Measurements from ENCODE around the gene FANCI. TPM values are rescaled to one million over a fixed set of nuclear protein-coding genes. Genes with fewer than 3 reads are reported as not detected.

The FANCI gene
- total and polyA plus RNA-seq, 5 experiments from 2014 or later = 3.1 to 9.4 (median 4.9) TPM

DNA sequence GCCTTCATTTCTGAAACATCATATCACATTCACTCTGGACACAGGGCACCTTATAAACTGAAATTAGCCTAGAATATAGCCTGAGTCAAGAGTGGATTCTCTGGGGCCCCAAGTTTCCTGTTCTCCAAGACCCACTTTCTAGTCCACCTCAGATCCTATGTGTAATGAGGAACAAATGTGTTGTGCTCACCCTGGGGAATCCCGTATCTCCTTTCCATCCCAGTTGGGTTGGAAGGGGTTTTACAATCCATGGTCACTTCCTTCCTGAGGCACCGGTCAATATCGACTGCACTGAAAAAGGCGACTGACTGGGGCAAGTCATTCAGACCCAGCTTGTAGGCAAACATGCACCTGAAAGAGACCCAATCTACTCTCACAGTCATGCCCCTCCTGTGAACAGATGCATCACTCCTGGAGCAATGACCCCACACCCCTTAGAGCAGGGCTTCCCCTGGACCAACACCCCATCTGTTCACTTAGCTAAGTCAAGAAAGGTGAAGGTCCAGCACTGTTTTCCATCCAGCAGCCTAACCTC is 73.5 kb downstream of the FANCI start:
- H3K36me3 Mint-ChIP-seq = peaks cover 4 to 85% (median 16%) of the 10 kb centered on the region in 3 donors

DNA sequence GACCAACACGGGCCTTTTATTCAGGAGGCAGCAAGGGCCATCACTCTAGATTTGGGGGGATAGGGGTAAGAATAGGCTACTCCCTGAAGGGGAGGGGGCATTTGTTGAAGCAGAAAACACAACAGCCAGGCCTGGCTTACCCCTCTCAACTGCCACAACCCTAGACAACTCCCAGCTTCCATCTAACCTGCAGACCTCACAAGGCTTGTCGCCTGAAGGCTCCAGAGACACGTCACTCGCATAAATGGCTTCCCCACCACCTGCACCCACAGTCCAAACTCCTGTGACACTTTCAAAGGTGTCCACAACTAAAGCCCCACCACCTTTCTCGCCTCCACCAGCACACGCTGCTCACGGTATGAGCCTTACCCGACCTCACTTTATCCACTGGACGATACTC is 75.9 kb downstream of the FANCI start:
- peaks cover 0 to 32% (median 16%) of the 10 kb centered on the region in 4 donors for H3K4me1 Mint-ChIP-seq
- DNase-seq (no peak), ATAC-seq (no peak)
- H3K9me3 Mint-ChIP-seq = no peaks in the 10 kb centered on the region
- H3K4me3 Mint-ChIP-seq = no peak overlapping the region
- H3K36me3 Mint-ChIP-seq = peaks cover 4 to 96% (median 26%) of the 10 kb centered on the region in 3 donors
- no peaks in the 10 kb centered on the region for H3K27me3 Mint-ChIP-seq
- peak overlapping the region in 4 of 10 donors; percentile 24 to 76 (median 62) for H3K27ac Mint-ChIP-seq
- POLR2A ChIA-PET = interaction anchor here (0.6 to 2.3 kb wide), 2 partner anchors 15 to 35 kb away, joined by 4 to 7 read pairs; partner anchors contain the start of gene POLG

More for the DNA sequence above, 73.5 kb downstream of the FANCI start:
- H3K27ac Mint-ChIP-seq = peak overlapping the region in 3 of 10 donors; percentile 4 to 26 (median 21)
- POLR2A ChIA-PET = interaction anchor here (0.8 kb wide), 1 partner anchor 12 kb away, joined by 3 read pairs; no protein-coding TSS in a partner anchor
- no peaks in the 10 kb centered on the region for H3K27me3 Mint-ChIP-seq
- DNase-seq (no peak), ATAC-seq (no peak)
- no peak overlapping the region for H3K4me3 Mint-ChIP-seq
- no peaks in the 10 kb centered on the region for H3K9me3 Mint-ChIP-seq
- H3K4me1 Mint-ChIP-seq = peaks cover 4 to 32% (median 12%) of the 10 kb centered on the region in 4 donors

GRCh38 chr15:89320200-89320599 is 76.4 kb downstream of the FANCI start:
- peak overlapping the region in 4 of 10 donors; percentile 32 to 76 (median 60) for H3K27ac Mint-ChIP-seq
- peaks cover 0 to 28% (median 16%) of the 10 kb centered on the region in 4 donors for H3K4me1 Mint-ChIP-seq
- no peak overlapping the region for H3K4me3 Mint-ChIP-seq
- H3K36me3 Mint-ChIP-seq = peaks cover 4 to 96% (median 28%) of the 10 kb centered on the region in 3 donors
- POLR2A ChIA-PET = interaction anchor here (0.6 to 2.3 kb wide), 2 partner anchors 15 to 34 kb away, joined by 4 to 7 read pairs; partner anchors contain the start of gene POLG
- H3K27me3 Mint-ChIP-seq = no peaks in the 10 kb centered on the region
- ATAC-seq (no peak), DNase-seq (no peak)
- H3K9me3 Mint-ChIP-seq = no peaks in the 10 kb centered on the region

DNA sequence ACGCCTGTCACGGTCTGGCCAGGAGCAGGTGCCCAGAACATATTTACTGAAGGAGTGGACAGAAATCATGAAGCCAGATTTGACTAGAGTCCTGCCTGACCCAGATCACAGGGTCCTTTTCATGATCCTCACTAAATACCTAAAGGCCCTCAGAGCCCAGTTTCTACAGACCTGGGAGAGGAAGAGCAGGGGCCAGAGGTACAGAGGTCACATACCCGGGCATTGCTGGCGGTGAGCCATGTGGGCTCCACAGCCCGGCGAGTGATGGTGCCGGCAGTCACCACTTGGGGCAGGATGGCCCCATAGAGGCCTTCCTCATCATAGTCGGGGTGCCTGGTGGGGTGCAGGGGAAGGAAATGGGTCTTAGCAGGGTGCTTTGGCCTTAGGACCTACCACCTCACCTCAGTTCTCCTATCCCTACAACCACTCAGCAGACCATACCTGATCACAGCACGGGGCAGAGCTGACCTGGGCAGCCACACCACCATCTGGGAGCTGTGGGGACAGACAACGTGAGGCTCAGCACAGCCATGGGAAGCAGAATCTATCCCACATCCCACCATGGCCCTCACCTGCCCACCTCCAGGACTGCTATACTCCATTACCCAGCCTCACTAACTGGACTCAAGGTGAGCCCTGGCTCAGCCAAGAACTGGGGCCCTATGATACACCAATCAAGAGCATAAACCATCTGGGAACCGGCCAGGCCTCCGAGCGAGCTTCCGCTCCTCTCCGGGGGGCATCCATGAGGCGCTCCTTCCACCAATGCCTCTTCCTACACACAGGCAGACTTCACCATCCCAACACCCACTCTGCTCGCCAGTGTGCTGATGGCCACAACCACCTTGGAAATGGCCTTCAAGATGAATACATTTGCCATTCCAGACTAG is 78.0 kb downstream of the FANCI start:
- POLR2A ChIA-PET = interaction anchor here (0.7 to 2.3 kb wide), 2 partner anchors 12 to 13 kb away, joined by 3 to 7 read pairs; partner anchors contain the start of gene POLG
- H3K27ac Mint-ChIP-seq = peak overlapping the region in 5 of 10 donors; percentile 31 to 72 (median 64)
- peaks cover 0 to 96% (median 28%) of the 10 kb centered on the region in 3 donors for H3K36me3 Mint-ChIP-seq
- H3K27me3 Mint-ChIP-seq = no peaks in the 10 kb centered on the region
- no peak overlapping the region for H3K4me3 Mint-ChIP-seq
- H3K4me1 Mint-ChIP-seq = peaks cover 2 to 17% (median 13%) of the 10 kb centered on the region in 4 donors
- no peak for DNase-seq
- peak in 1 of 2 donors; percentile 39 for ATAC-seq
- no peaks in the 10 kb centered on the region for H3K9me3 Mint-ChIP-seq

GRCh38 chr15:89322822-89323221 is 79.0 kb downstream of the FANCI start:
- Mint-ChIP-seq H3K27me3 (no peaks in the 10 kb centered on the region), H3K4me3 (no peak overlapping the region), H3K27ac (peak overlapping the region in 5 of 10 donors; percentile 17 to 57 (median 22)), H3K36me3 (peaks cover 0 to 96% (median 28%) of the 10 kb centered on the region in 3 donors), H3K4me1 (peaks cover 5 to 24% (median 18%) of the 10 kb centered on the region in 4 donors), H3K9me3 (no peaks in the 10 kb centered on the region)
- ATAC-seq (no peak), DNase-seq (no peak)
- POLR2A ChIA-PET = interaction anchor here (0.7 kb wide), 1 partner anchor 11 kb away, joined by 3 read pairs; no protein-coding TSS in a partner anchor

DNA sequence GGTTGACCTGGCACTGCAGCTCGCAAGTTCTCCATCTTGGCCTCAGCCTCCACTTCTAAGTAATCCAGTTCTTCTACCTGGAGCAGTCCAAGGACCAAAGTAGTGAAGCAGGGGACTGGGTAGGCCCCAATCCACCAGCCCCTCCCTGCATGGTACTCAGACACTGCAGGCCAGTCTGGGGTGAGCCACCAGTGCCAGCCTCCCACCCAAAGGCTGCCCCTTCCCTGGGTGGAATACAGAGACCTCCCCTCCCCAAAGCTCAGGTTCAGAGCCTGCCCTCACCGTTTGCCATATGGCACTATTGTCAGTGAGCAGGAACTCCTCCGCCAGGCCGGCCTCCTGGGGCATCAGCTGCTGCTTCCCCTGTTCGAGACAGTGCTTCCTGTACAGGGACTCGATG is 80.0 kb downstream of the FANCI start:
- Mint-ChIP-seq H3K27ac (peak overlapping the region in 4 of 10 donors; percentile 22 to 73 (median 41)), H3K36me3 (peaks cover 0 to 97% (median 28%) of the 10 kb centered on the region in 3 donors), H3K4me3 (no peak overlapping the region), H3K27me3 (no peaks in the 10 kb centered on the region), H3K9me3 (no peaks in the 10 kb centered on the region), H3K4me1 (peaks cover 14 to 27% (median 21%) of the 10 kb centered on the region in 4 donors)
- ATAC-seq (no peak), DNase-seq (no peak)
- POLR2A ChIA-PET = no interaction called here

- peaks cover 0 to 97% (median 20%) of the 10 kb centered on the region in 3 donors for H3K36me3 Mint-ChIP-seq
- DNase-seq (no peak), ATAC-seq (no peak)
- H3K27me3 Mint-ChIP-seq = no peaks in the 10 kb centered on the region
- peaks cover 15 to 38% (median 28%) of the 10 kb centered on the region in 4 donors for H3K4me1 Mint-ChIP-seq
- H3K4me3 Mint-ChIP-seq = no peak overlapping the region
- H3K27ac Mint-ChIP-seq = peak overlapping the region in 5 of 10 donors; percentile 22 to 75 (median 58)
- no peaks in the 10 kb centered on the region for H3K9me3 Mint-ChIP-seq
- POLR2A ChIA-PET = interaction anchor here (1.2 kb wide), 1 partner anchor 9 kb away, joined by 3 read pairs; no protein-coding TSS in a partner anchor
Observed at GRCh38 chr15:89325039-89325803, 81.4 kb downstream of the FANCI start.

DNA sequence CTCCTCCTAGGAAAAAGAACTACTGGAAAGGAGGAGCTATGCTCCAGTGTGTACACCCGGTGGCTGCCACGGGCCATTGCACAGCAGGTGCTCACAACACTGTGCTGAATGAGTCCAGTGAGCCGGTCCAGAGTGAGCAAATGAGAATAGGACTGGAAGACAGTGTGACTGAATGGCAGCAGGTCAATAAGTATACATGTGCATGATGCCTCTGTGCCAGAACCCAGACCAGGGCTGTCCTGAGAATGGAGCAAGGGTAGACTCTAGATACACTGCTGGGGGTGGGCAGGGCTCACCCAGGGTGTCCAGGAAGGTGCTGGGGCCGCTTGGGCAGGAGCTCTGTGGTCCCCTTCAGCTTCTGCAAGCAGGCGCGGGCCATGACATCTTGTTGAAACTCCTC is 82.5 kb downstream of the FANCI start:
- H3K27ac Mint-ChIP-seq = peak overlapping the region in 3 of 10 donors; percentile 44 to 83 (median 49)

DNA sequence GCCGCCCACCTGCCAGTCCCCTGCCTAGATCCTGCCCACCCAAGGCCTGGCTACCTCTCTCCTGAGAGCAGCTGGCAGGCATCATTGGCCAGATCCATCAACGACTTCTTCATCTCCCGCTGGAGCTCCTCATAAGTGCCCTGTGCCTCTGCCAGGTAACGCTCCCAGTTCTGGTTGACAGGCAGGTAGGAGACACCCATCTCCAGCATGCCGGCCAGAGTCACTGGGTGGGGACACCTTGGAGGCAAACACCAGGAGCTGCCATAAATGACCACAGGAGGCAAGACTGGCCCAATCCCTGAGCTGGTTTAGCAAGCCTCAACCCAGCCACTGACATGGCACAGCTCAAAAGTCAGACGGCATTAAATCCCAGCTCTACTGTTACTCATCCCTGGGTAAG is 83.3 kb downstream of the FANCI start:
- no peaks in the 10 kb centered on the region for H3K9me3 Mint-ChIP-seq
- H3K36me3 Mint-ChIP-seq = peaks cover 0 to 100% (median 21%) of the 10 kb centered on the region in 3 donors
- POLR2A ChIA-PET = no interaction called here
- H3K27ac Mint-ChIP-seq = peak overlapping the region in 3 of 10 donors; percentile 29 to 83 (median 44)
- H3K27me3 Mint-ChIP-seq = no peaks in the 10 kb centered on the region
- ATAC-seq = no peak
- no peak overlapping the region for H3K4me3 Mint-ChIP-seq
- H3K4me1 Mint-ChIP-seq = peaks cover 21 to 56% (median 45%) of the 10 kb centered on the region in 4 donors
- DNase-seq = no peak

More for the DNA sequence above, 82.5 kb downstream of the FANCI start:
- H3K27me3 Mint-ChIP-seq = no peaks in the 10 kb centered on the region
- no peak for ATAC-seq
- no peak overlapping the region for H3K4me3 Mint-ChIP-seq
- POLR2A ChIA-PET = no interaction called here
- no peaks in the 10 kb centered on the region for H3K9me3 Mint-ChIP-seq
- H3K4me1 Mint-ChIP-seq = peaks cover 18 to 49% (median 37%) of the 10 kb centered on the region in 4 donors
- no peak for DNase-seq
- H3K36me3 Mint-ChIP-seq = peaks cover 0 to 100% (median 23%) of the 10 kb centered on the region in 3 donors

GRCh38 chr15:89328398-89329254 is 84.8 kb downstream of the FANCI start:
- Mint-ChIP-seq H3K36me3 (peaks cover 0 to 93% (median 19%) of the 10 kb centered on the region in 3 donors), H3K27ac (peak overlapping the region in 7 of 10 donors; percentile 61 to 92 (median 85)), H3K4me1 (peaks cover 24 to 58% (median 54%) of the 10 kb centered on the region in 4 donors), H3K27me3 (no peaks in the 10 kb centered on the region), H3K9me3 (no peaks in the 10 kb centered on the region), H3K4me3 (peak overlapping the region in 4 of 10 donors; percentile 67 to 84 (median 80))
- POLR2A ChIA-PET = interaction anchor here (0.9 to 1.0 kb wide), 2 partner anchors 12 to 425 kb away, joined by 3 read pairs; no protein-coding TSS in a partner anchor
- DNase-seq (no peak), ATAC-seq (no peak)
